Endothelial cell (in vitro differentiated cells): ENCODE data around the gene IGFBP5. TPM values are rescaled to one million over a fixed set of nuclear protein-coding genes. Genes with fewer than 3 reads are reported as not detected.

Experiments
- DNase-seq: peaks from one replicate; pipeline ENCODE4 v3.0.0; 2021; ENCODE audit warnings: low spot score
- H3K27ac Mint-ChIP-seq: one replicate; pipeline ENCODE4 v1.8.0; 2021; ENCODE audit warnings: mixed read lengths, inconsistent platforms; ENCODE audit not compliant: unreplicated experiment
- H3K27me3 Mint-ChIP-seq: one replicate; pipeline ENCODE4 v1.8.0; 2021; ENCODE audit warnings: mild to moderate bottlenecking, moderate library complexity, mixed read lengths, inconsistent platforms; ENCODE audit not compliant: unreplicated experiment
- H3K36me3 Mint-ChIP-seq: one replicate; pipeline ENCODE4 v1.8.0; 2021; ENCODE audit warnings: mild to moderate bottlenecking, low read depth, mixed read lengths, inconsistent platforms; ENCODE audit not compliant: unreplicated experiment
- H3K4me1 Mint-ChIP-seq: one replicate; pipeline ENCODE4 v1.8.0; 2021; ENCODE audit warnings: mild to moderate bottlenecking, mixed read lengths, inconsistent platforms; ENCODE audit not compliant: unreplicated experiment
- H3K4me3 Mint-ChIP-seq: one replicate; pipeline ENCODE4 v1.8.0; 2021; ENCODE audit warnings: mild to moderate bottlenecking, mixed read lengths, inconsistent platforms; ENCODE audit not compliant: unreplicated experiment
- H3K9me3 Mint-ChIP-seq: one replicate; pipeline ENCODE4 v1.8.0; 2021; ENCODE audit warnings: mixed read lengths, inconsistent platforms; ENCODE audit not compliant: unreplicated experiment
- total RNA-seq: library from RNA; stranded (reverse); fragmentation: NEBNext Ultra II Directional; extraction: Animal tissue kit (Norgen Biotek cat#: 25700); gene quantifications from one replicate; pipeline ENCODE4 v1.2.1, GENCODE V29; 2021; ENCODE audit not compliant: unreplicated experiment
- TF ChIP-seq, protein P1 (sequence below): fragments of 200-600 bp; sonication (generic); IDR thresholded peaks from one replicate; pipeline ENCODE4 v1.5.0; 2021; ENCODE audit warnings: antibody characterized with exemption; ENCODE audit not compliant: unreplicated experiment

Gene IGFBP5
- total RNA-seq, 1 donor from 2014 or later, result 7.2 TPM

DNA sequence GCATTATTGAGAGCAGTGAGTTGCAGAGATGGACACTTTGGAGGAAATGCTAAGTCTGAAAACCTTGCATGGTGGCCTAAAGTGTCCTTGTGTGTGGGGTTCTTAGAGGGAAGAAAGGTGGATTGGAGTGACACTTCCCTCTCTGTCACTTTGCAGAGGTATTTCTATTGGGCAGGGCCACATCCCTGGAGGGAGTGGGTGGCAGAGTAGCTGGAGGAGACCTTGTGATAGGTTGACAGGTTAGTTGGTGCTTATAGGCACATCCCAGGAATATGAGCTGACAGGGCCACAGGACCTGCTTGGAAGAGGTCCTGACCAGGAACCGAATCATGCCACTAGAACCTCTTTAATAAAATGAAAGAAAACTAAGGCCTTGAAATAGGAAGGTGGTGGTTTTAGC, 972 bp upstream of the IGFBP5 start:
- no peaks in the 10 kb centered on the region for H3K9me3 Mint-ChIP-seq
- peaks cover 23% of the 10 kb centered on the region for H3K4me1 Mint-ChIP-seq
- no peak overlapping the region for H3K4me3 Mint-ChIP-seq
- no peaks in the 10 kb centered on the region for H3K36me3 Mint-ChIP-seq
- peaks cover 21% of the 10 kb centered on the region for H3K27me3 Mint-ChIP-seq
- TF ChIP-seq, protein P1, sequence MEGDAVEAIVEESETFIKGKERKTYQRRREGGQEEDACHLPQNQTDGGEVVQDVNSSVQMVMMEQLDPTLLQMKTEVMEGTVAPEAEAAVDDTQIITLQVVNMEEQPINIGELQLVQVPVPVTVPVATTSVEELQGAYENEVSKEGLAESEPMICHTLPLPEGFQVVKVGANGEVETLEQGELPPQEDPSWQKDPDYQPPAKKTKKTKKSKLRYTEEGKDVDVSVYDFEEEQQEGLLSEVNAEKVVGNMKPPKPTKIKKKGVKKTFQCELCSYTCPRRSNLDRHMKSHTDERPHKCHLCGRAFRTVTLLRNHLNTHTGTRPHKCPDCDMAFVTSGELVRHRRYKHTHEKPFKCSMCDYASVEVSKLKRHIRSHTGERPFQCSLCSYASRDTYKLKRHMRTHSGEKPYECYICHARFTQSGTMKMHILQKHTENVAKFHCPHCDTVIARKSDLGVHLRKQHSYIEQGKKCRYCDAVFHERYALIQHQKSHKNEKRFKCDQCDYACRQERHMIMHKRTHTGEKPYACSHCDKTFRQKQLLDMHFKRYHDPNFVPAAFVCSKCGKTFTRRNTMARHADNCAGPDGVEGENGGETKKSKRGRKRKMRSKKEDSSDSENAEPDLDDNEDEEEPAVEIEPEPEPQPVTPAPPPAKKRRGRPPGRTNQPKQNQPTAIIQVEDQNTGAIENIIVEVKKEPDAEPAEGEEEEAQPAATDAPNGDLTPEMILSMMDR, result no peak
- H3K27ac Mint-ChIP-seq, result no peak overlapping the region
- no peak for DNase-seq

DNA sequence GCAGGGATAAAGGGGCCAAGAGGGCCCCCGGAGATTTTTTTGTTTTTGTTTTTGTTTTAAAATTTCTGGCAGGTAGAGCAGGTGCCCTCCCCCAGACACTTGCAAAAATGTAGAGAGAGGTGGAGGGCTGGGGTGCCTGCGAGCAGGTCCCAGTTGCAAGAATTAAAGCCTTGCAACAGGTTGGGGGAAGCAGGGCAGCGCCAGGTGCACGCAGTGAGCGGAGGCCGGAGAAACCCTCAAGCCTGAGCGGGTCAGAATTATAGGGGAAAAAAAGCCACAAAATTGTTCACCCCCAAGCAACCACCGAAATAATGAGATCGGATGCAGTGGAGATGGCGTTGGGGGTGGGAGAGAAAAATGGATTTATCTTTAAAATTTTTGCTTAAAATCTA, 527 bp downstream of the IGFBP5 start:
- Mint-ChIP-seq H3K4me1 (peaks cover 24% of the 10 kb centered on the region), H3K36me3 (no peaks in the 10 kb centered on the region), H3K4me3 (no peak overlapping the region), H3K27me3 (peaks cover 28% of the 10 kb centered on the region), H3K9me3 (no peaks in the 10 kb centered on the region), H3K27ac (no peak overlapping the region)
- no peak for DNase-seq
- TF ChIP-seq, protein P1, result no peak

DNA sequence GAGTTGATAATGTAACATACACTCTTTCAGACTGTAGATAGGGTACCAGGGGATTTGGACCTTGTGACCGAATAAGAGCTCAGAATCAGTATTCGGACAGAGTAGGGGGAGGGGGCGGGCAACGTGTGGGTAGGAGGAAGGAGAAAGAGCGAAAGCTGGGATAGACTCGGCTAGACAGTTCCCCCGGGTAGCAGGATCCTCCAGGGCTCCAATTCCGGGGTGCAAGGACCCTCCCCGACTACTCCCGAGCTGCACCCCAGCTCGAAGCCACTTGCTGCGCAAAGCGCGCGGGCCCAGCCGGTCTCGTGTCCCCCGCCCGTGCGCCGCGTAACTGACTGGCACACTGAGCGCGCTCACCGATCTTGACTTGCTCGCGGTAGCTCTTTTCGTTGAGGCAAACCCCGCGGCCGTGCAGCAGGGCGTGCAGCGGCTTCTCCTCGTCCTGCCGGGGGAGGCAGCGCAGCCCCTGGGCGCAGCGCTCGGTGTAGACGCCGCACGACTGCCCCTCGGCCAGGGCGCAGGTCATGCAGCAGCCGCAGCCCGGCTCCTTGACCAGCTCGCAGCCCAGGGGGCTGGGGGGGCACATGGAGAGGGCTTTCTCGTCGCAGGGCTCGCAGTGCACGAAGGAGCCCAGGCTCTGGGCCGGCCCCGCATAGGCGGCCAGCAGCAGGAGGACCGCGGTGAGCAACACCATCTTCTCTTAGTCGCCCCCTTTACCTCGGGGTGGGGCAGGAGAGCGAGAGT, 1.1 kb downstream of the IGFBP5 start:
- DNase-seq, result peak; percentile 68
- no peaks in the 10 kb centered on the region for H3K36me3 Mint-ChIP-seq
- peak overlapping the region; percentile 70 for H3K4me3 Mint-ChIP-seq
- TF ChIP-seq, protein P1, result no peak
- H3K27ac Mint-ChIP-seq, result no peak overlapping the region
- H3K27me3 Mint-ChIP-seq, result peaks cover 28% of the 10 kb centered on the region
- H3K9me3 Mint-ChIP-seq, result no peaks in the 10 kb centered on the region
- peaks cover 24% of the 10 kb centered on the region for H3K4me1 Mint-ChIP-seq

DNA sequence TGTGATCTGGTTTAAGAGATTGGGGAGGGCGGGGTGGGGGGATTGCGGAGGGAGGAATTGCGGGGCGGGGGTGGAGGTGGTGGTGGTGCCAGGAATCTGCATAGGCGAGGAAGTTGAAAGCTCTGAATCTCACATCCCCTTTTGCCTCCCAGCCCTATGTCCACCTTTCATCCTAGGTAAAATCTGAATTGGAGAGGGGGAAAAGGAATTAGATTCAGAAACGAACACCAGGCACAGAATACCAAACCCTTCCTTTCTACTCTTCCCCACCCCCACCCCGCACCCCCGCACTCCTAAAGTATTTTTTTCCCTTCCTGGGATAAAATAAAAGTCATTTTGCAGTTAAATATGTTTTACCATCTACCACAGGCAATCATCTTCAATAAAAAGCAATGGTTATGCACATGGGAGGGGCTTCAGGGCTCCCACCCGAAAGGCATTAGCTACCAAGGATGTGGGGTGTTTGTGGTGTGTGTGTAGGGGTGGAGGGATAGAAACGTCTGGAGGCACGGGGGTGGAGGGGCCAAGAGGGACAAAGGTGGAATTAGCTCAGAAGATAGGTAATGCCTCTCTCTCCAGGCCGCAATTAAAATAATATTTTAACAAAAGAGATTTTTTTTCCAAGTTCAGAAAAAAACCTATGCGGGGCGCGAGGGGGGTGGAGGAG, 1.8 kb downstream of the IGFBP5 start:
- TF ChIP-seq, protein P1, result no peak
- Mint-ChIP-seq H3K27ac (no peak overlapping the region), H3K36me3 (no peaks in the 10 kb centered on the region), H3K27me3 (peaks cover 28% of the 10 kb centered on the region), H3K9me3 (no peaks in the 10 kb centered on the region), H3K4me3 (peak overlapping the region; percentile 70), H3K4me1 (peaks cover 24% of the 10 kb centered on the region)
- no peak for DNase-seq
